ENCODE measurements around the gene TMPO. TPM values are rescaled to one million over a fixed set of nuclear protein-coding genes. Genes with fewer than 3 reads are reported as not detected.
"Not testable (repeated sequence)": the region's sequence is repeated elsewhere in the genome, so short reads cannot be mapped to it uniquely, and the experiment has no call there.

Gene TMPO
- total RNA-seq, 4 donors from 2014 or later: 68.8 to 131 (median 81.8) TPM

DNA sequence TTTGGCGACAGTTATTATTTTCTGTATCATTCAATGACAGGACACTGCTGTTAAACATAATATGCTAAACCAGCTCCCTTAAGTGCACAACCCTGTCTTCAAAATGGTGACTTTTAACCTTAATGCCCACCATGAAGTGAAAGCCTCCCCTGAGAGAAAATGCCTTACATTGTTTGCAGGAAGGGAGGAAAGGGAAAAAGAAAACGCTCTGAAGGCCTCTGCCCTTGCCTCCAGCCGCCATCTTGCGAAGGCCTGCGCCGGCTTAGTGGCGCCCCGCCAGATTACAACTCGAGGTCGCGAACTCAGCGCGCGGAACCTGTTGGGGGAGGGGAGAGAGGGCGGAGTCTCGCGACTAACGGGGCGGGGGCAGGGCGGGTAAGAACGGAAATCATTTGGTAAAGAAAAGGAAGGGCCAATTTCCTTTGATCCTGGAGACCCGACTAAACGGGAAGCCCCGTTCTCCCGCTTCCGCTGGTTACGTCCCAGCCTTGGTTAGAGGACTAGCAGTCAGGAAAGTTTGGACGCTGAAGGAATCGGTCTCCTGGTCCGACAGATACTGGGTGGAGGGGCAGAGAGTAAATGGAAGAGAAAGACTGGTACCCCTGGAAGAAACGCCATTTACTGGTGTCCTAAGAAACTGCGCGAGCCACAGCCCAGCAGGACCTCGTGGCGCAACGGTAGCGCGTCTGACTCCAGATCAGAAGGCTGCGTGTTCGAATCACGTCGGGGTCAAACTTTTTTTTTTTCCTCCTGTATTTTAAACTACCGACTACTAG lies 11.6 kb upstream of the TMPO start:
- peak overlapping the region; percentile 88 to 94 (median 91) for H3K27ac ChIP-seq
- H3K4me1 ChIP-seq: peaks cover 0 to 11% (median 2%) of the 10 kb centered on the region in 4 donors
- no peaks in the 10 kb centered on the region for H3K27me3 ChIP-seq
- DNase-seq: peak; percentile 93 to 96 (median 95)
- H3K36me3 ChIP-seq: no peaks in the 10 kb centered on the region
- peak overlapping the region; percentile 55 to 63 (median 60) for H3K4me3 ChIP-seq
- TF ChIP-seq POLR2A (IDR thresholded peaks at IDR 0.05): no peak
- TF ChIP-seq, protein P1, sequence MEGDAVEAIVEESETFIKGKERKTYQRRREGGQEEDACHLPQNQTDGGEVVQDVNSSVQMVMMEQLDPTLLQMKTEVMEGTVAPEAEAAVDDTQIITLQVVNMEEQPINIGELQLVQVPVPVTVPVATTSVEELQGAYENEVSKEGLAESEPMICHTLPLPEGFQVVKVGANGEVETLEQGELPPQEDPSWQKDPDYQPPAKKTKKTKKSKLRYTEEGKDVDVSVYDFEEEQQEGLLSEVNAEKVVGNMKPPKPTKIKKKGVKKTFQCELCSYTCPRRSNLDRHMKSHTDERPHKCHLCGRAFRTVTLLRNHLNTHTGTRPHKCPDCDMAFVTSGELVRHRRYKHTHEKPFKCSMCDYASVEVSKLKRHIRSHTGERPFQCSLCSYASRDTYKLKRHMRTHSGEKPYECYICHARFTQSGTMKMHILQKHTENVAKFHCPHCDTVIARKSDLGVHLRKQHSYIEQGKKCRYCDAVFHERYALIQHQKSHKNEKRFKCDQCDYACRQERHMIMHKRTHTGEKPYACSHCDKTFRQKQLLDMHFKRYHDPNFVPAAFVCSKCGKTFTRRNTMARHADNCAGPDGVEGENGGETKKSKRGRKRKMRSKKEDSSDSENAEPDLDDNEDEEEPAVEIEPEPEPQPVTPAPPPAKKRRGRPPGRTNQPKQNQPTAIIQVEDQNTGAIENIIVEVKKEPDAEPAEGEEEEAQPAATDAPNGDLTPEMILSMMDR (IDR thresholded peaks at IDR 0.05): peak in 2 of 6 experiments; percentile 4 to 12
- no peaks in the 10 kb centered on the region for H3K9me3 ChIP-seq

DNA sequence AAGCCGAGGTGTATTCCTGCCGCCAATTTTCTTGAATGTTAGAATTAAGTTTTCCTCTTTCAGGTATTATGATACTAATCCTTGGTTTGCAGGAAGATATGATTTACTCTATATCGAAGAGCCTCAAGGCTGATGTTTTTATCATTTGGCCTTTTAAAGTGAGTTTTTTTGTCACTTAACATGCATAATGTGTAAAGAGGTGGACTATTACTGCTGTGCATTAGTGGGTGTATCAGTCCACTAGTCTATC lies 11.1 kb upstream of the TMPO start:
- no peak for DNase-seq
- TF ChIP-seq, protein P1 (IDR thresholded peaks at IDR 0.05): peak in 1 of 6 experiments; percentile 2
- TF ChIP-seq POLR2A (IDR thresholded peaks at IDR 0.05): no peak

DNA sequence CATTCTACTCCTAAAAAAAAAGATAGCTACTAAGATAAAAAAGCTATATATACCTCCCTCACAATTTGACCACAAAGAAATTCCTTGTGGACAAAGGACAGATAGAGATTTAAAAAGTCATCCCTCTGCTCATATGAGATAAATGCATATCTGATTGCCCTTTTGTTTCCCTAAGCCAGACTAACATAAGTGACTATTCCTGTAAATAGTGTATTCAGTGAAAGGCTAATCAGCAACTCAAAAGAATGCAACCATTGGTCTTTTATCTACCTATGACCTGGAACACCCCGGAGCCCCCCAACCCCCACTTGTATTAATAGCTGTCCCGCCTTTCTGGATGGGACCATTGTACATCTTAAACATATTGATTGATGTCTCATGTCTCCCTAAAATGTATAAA lies 6.3 kb upstream of the TMPO start:
- Histone ChIP-seq H3K27ac (no peak overlapping the region), H3K4me3 (no peak overlapping the region), H3K4me1 (peaks cover 0 to 6% (median 3%) of the 10 kb centered on the region in 4 donors), H3K36me3 (no peaks in the 10 kb centered on the region), H3K9me3 (no peaks in the 10 kb centered on the region), H3K27me3 (no peaks in the 10 kb centered on the region)
- TF ChIP-seq, protein P1 (IDR thresholded peaks at IDR 0.05): no peak
- TF ChIP-seq POLR2A (IDR thresholded peaks at IDR 0.05): no peak
- no peak for DNase-seq

More for the DNA sequence above, 11.1 kb upstream of the TMPO start:
- Histone ChIP-seq H3K27ac (peak overlapping the region; percentile 88 to 94 (median 91)), H3K9me3 (no peaks in the 10 kb centered on the region), H3K4me3 (peak overlapping the region; percentile 55 to 63 (median 60)), H3K36me3 (no peaks in the 10 kb centered on the region), H3K27me3 (no peaks in the 10 kb centered on the region), H3K4me1 (peaks cover 0 to 10% (median 2%) of the 10 kb centered on the region in 4 donors)

DNA sequence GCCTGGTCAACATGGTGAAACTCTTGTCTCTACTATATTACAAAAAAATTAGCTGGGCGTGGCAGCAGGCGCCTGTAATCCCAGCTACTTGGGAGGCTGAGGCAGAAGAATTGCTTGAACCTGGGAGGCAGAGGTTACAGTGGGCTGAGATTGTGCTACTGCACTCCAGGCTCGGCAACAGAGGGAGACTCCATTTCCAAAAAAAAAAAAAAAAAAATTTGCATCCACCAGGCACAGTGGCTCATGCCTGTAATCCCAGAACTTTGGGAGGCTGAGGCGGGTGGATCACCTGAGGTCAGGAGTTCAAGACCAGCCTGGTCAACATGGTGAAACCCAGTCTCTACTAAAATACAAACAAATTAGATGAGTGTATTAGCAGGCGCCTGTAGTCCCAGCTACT lies 3.6 kb upstream of the TMPO start:
- H3K27ac ChIP-seq, H3K9me3 ChIP-seq, DNase-seq, H3K4me3 ChIP-seq, H3K36me3 ChIP-seq, H3K27me3 ChIP-seq: not testable (repeated sequence)
- H3K4me1 ChIP-seq: peaks cover 0 to 11% (median 5%) of the 10 kb centered on the region in 4 donors

DNA sequence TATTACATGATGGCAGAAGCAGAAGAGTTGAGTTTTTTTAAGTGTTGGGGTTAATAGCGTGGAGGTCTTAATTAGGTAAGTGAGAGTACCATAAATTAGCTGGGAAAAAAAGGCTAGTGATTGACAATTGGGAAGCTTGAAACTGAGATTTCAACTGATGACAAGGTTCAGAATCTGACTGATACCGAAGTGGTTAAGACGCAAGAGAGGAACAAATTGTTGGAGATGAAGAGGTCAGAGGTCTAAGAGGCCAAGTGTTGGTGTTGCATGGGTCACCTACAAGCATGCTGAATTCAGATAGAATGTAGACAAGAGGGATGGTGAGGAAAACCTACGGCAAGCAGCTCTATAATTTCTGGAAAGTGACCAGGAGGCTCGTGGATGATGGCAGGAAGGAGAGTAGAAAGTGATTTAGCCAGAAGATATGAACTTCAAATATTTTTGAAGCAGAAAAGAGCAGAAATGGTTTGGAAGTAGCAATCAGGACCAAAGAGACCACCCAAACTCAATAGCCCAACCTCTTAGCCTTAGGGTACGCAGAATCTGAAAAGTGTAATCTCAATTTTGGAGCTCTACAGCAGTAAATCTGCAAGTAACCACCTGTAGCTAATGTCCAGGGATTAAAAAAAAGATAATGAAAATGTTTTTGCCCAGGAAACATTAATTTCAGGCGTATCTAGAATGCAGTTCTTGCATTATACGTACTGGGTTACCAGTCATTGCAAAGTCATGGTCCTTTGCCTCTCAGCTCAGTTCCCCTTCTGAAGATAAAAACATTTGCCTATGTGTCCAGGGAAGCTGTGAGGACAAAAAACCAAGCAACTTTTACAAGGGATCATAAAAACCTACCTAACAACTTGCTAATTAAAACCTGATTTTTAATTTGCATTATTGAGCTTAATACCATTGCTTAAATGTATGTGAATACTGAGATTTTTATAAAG lies 1.7 kb upstream of the TMPO start:
- Histone ChIP-seq H3K27ac (peak overlapping the region in 3 of 4 donors; percentile 60 to 97 (median 91)), H3K9me3 (no peaks in the 10 kb centered on the region), H3K4me3 (no peak overlapping the region), H3K27me3 (no peaks in the 10 kb centered on the region), H3K36me3 (no peaks in the 10 kb centered on the region), H3K4me1 (peaks cover 0 to 23% (median 9%) of the 10 kb centered on the region in 4 donors)
- TF ChIP-seq POLR2A (IDR thresholded peaks at IDR 0.05): no peak
- no peak for DNase-seq

DNA sequence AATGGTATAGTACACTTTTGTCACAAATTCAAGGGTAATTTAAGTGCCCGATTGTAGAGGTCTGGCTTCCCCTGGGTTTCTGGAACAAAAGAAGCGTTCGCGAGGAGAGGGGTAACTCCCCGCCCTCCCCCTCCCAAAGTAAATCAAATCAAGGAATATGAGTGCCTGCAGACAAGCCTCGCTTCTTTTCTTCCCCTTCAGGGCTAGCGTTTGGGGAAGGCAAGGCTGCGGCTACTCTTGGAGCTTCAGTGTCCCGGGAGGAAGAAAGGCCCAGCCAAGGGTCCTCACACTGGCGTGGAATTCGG lies 456 bp upstream of the TMPO start:
- TF ChIP-seq, protein P1 (IDR thresholded peaks at IDR 0.05): no peak
- TF ChIP-seq POLR2A (IDR thresholded peaks at IDR 0.05): no peak
- peak overlapping the region; percentile 63 to 96 (median 82) for H3K4me3 ChIP-seq
- H3K27me3 ChIP-seq: no peaks in the 10 kb centered on the region
- H3K27ac ChIP-seq: peak overlapping the region; percentile 91 to 100 (median 96)
- DNase-seq: no peak
- H3K9me3 ChIP-seq: no peaks in the 10 kb centered on the region
- H3K4me1 ChIP-seq: peaks cover 0 to 32% (median 9%) of the 10 kb centered on the region in 4 donors
- no peaks in the 10 kb centered on the region for H3K36me3 ChIP-seq

Measured in Peyer's patch (tissue), 4 donors.